ENCODE measurements around the gene SPEM2.

- TF ChIP-seq EP300 (IDR thresholded peaks at IDR 0.05) (no peak), CTCF (IDR thresholded peaks at IDR 0.05) (no peak)
These were observed 3.1 kb downstream of the SPEM2 start, which contains the start of gene SPEM3 for GRCh38 chr17:7428557-7428956.

All from ovary (tissue), 3 donors.